ENCODE results near the gene SYT12. TPM values are rescaled to one million over a fixed set of nuclear protein-coding genes. Genes with fewer than 3 reads are reported as not detected.

Gene SYT12
- total RNA-seq, 4 donors from 2014 or later: 0.08 to 1.7 (median 0.41) TPM

GRCh38 chr11:67066333-67066709 lies 43.4 kb downstream of the SYT12 start:
- intact Hi-C loops (cut with DNase I; ENCODE audit: low total_unique reads): no loop called here
- DNase-seq (ENCODE audit: low spot score in 2 of 2): no peak
- no peak overlapping the region for H3K4me3 ChIP-seq (ENCODE audit: low read depth, poor library complexity, severe bottlenecking)
- TF ChIP-seq POLR2A (IDR thresholded peaks at IDR 0.05): no peak
- TF ChIP-seq CTCF (IDR thresholded peaks at IDR 0.05): no peak
- WGBS, 2 donors: 88 to 91% methylated on average over 3 of the region's 3 CpGs

GRCh38 chr11:67071420-67072284 lies 48.7 kb downstream of the SYT12 start:
- intact Hi-C loops (cut with DNase I; ENCODE audit: low total_unique reads): loop anchor here (1.0 kb wide), 1 partner anchor 26 kb away; no protein-coding TSS in a partner anchor
- TF ChIP-seq POLR2A (IDR thresholded peaks at IDR 0.05) (no peak), CTCF (IDR thresholded peaks at IDR 0.05) (no peak)
- WGBS, 2 donors: 67 to 71% methylated on average over 49 to 50 of the region's 53 CpGs
- DNase-seq (ENCODE audit: low spot score in 2 of 2): peak in 1 of 2 donors; percentile 92
- H3K4me3 ChIP-seq (ENCODE audit: low read depth, poor library complexity, severe bottlenecking): no peak overlapping the region

DNA sequence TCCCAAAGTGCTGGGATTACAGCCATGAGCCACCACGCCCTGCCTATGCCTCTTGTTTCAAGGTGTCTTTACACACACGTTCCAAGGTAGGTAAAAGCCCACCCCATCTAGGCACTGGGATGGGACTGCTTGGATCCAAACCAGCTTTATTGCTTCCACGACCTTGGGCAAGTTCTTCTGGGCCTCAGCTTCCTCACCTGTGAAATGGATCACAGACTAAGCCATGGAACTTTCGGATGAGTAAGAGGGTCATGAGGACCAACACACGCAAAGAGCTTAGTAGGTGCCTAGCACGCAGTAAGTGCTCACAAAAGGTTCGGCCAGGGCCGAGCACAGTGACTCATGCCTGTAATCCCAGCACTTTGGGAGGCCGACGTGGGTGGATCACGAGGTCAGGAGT lies 49.4 kb downstream of the SYT12 start:
- 83 to 91% methylated on average over 11 of the region's 11 CpGs for WGBS, 2 donors
- no peak for TF ChIP-seq CTCF (IDR thresholded peaks at IDR 0.05)
- intact Hi-C loops (cut with DNase I; ENCODE audit: low total_unique reads): loop anchor here (1.0 kb wide), 1 partner anchor 27 kb away; no protein-coding TSS in a partner anchor
- no peak for DNase-seq (ENCODE audit: low spot score in 2 of 2)
- no peak overlapping the region for H3K4me3 ChIP-seq (ENCODE audit: low read depth, poor library complexity, severe bottlenecking)

DNA sequence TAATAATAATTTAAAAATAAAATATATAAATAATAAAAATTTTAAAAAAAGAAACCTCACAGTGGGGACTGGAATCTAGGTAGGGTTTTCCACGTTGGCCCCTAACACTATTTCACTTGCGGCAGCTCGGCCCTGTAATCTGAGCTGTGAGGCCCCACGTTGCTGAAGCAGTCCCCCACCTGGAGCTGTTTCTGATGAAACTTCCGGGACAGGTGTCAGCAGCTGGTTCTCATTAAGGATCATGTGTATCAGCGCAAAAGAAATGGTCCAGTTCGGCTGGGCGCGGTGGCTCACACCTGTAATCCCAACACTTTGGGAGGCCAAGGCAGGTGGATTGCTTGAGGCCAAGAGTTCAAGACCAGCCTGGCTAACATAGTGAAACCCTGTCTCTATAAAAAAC lies 51.0 kb downstream of the SYT12 start:
- intact Hi-C loops (cut with DNase I; ENCODE audit: low total_unique reads): no loop called here
- 86 to 87% methylated on average over 9 of the region's 9 CpGs for WGBS, 2 donors
- no peak for DNase-seq (ENCODE audit: low spot score in 2 of 2)
- no peak for TF ChIP-seq CTCF (IDR thresholded peaks at IDR 0.05)
- TF ChIP-seq POLR2A (IDR thresholded peaks at IDR 0.05): no peak
- no peak overlapping the region for H3K4me3 ChIP-seq (ENCODE audit: low read depth, poor library complexity, severe bottlenecking)

DNA sequence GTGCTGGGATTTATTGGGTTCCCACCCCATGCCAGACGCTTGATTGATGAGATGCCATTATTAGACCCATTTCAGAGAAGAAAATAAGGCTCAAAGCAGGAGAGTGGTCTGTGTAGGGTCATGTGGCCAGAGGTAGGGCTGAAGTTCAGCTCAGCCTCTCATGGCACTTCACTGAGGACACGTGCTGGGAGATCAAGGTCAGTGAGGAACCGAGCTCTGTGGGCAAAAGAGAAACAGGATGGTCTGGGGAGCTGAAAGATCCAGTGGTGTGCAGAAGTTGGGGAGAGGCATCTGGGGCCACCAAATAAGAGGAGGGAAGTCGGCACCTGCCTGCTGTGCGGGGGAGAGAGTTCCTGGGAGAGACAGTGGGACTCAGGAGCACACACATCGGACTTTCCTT lies 53.3 kb downstream of the SYT12 start:
- DNase-seq (ENCODE audit: low spot score in 2 of 2): no peak
- H3K4me3 ChIP-seq (ENCODE audit: low read depth, poor library complexity, severe bottlenecking): no peak overlapping the region
- TF ChIP-seq POLR2A (IDR thresholded peaks at IDR 0.05): no peak
- TF ChIP-seq CTCF (IDR thresholded peaks at IDR 0.05): no peak
- intact Hi-C loops (cut with DNase I; ENCODE audit: low total_unique reads): no loop called here
- 88 to 95% methylated on average over 6 of the region's 6 CpGs for WGBS, 2 donors
